Choroid plexus epithelial cell (primary cell): ENCODE measurements around the gene CDC42BPA.

Experiments
- DNase-seq: peaks from one replicate; pipeline ENCODE4 v3.0.0-alpha.2; 2010; ENCODE audit warnings: low read depth
- H3K4me3 ChIP-seq: 2 replicates; pipeline ENCODE4 v1.5.1; 2011; ENCODE audit warnings: low read depth, mild to moderate bottlenecking, control low read depth, low read length, moderate library complexity
- CTCF ChIP-seq: conservative IDR thresholded peaks from 2 replicates; pipeline ENCODE4 v1.5.1; 2011; ENCODE audit warnings: low read depth, mild to moderate bottlenecking, control low read depth, inconsistent platforms, low read length, moderate library complexity

The CDC42BPA gene

GRCh38 chr1:226985839-226986463 is 332.3 kb downstream of the CDC42BPA start:
- no peak for DNase-seq
- H3K4me3 ChIP-seq: no peak overlapping the region
- no peak for TF ChIP-seq CTCF

- DNase-seq: no peak
- no peak for TF ChIP-seq CTCF
- H3K4me3 ChIP-seq: no peak overlapping the region
Observed at GRCh38 chr1:226985239-226985838, 333.0 kb downstream of the CDC42BPA start.

GRCh38 chr1:226984521-226985238 is 333.6 kb downstream of the CDC42BPA start:
- no peak for TF ChIP-seq CTCF
- DNase-seq: no peak
- no peak overlapping the region for H3K4me3 ChIP-seq

GRCh38 chr1:226983992-226984364 is 334.3 kb downstream of the CDC42BPA start:
- no peak for TF ChIP-seq CTCF
- DNase-seq: no peak
- no peak overlapping the region for H3K4me3 ChIP-seq

- no peak for DNase-seq
Observed at GRCh38 chr1:226983247-226983991, 334.9 kb downstream of the CDC42BPA start.

More at GRCh38 chr1:226983247-226983991, 334.9 kb downstream of the CDC42BPA start:
- no peak for TF ChIP-seq CTCF
- no peak overlapping the region for H3K4me3 ChIP-seq
